ENCODE results near the gene OLFML3. TPM values are rescaled to one million over a fixed set of nuclear protein-coding genes. Genes with fewer than 3 reads are reported as not detected.
"Not testable (repeated sequence)": the region's sequence is repeated elsewhere in the genome, so short reads cannot be mapped to it uniquely, and the experiment has no call there.

The OLFML3 gene
- total RNA-seq, 2 donors from 2014 or later: 1.0 to 1.2 TPM

GRCh38 chr1:113987259-113987658 lies 8.0 kb downstream of the OLFML3 start:
- H3K27me3 Mint-ChIP-seq: no peaks in the 10 kb centered on the region
- H3K27ac Mint-ChIP-seq: no peak overlapping the region
- H3K4me1 Mint-ChIP-seq: peaks cover 4% of the 10 kb centered on the region
- H3K4me3 Mint-ChIP-seq: no peak overlapping the region
- ATAC-seq: no peak
- no peaks in the 10 kb centered on the region for H3K9me3 ChIP-seq (ENCODE audit: control insufficient read depth, low read length, poor library complexity, severe bottlenecking)
- DNase-seq: no peak
- H3K36me3 Mint-ChIP-seq (ENCODE audit: low read depth): peaks cover 3% of the 10 kb centered on the region

DNA sequence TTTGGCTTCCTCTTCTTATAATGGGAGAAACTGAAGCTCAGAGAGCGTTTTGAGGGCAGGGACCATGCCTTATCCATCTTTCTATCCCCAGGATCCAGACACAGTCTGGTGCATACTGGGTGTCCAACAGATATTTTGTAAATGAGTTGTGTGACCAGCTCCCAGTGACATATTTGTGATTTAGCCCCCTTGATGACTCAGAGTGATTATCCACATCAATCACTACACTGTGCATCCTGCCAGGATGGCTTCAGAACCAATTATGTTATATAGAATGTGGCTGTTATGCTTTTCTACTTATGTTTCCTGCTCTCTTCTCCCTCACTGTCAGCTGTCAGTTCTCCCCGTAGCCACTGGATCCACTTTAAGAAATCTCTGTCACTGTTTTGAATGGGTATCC lies 11.3 kb downstream of the OLFML3 start:
- no peak overlapping the region for H3K27ac Mint-ChIP-seq

DNA sequence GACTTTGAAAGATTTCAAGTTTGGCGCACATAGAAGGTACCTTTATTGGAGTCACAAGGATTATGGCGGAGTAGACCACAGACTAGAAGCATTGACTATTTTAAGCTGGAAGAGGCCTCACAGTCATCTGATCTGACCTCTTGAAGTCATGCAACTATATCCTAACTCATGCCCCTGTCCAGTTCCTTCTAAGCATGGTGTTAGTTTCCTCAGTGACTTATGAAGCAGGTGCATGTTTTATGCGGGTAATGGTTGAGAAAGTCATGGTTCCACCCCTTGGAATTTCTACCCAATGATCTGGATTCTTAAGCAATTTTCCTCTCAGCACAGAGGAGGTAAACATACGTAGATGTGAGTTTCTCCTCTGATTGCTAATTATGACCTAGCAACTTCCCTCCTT lies 11.7 kb downstream of the OLFML3 start:
- no peaks in the 10 kb centered on the region for H3K9me3 ChIP-seq (ENCODE audit: control insufficient read depth, low read length, poor library complexity, severe bottlenecking)
- Mint-ChIP-seq H3K36me3 (ENCODE audit: low read depth) (peaks cover 4% of the 10 kb centered on the region), H3K4me3 (no peak overlapping the region), H3K4me1 (no peaks in the 10 kb centered on the region), H3K27me3 (no peaks in the 10 kb centered on the region), H3K27ac (no peak overlapping the region)
- no peak for DNase-seq
- no peak for ATAC-seq

More for the DNA sequence above, 11.3 kb downstream of the OLFML3 start:
- Mint-ChIP-seq H3K4me3 (no peak overlapping the region), H3K4me1 (no peaks in the 10 kb centered on the region), H3K27me3 (no peaks in the 10 kb centered on the region), H3K36me3 (ENCODE audit: low read depth) (peaks cover 4% of the 10 kb centered on the region)
- DNase-seq (no peak), ATAC-seq (no peak)
- no peaks in the 10 kb centered on the region for H3K9me3 ChIP-seq (ENCODE audit: control insufficient read depth, low read length, poor library complexity, severe bottlenecking)

GRCh38 chr1:113991467-113991997 lies 12.3 kb downstream of the OLFML3 start:
- Mint-ChIP-seq H3K4me1 (no peaks in the 10 kb centered on the region), H3K4me3 (no peak overlapping the region), H3K27me3 (no peaks in the 10 kb centered on the region), H3K27ac (no peak overlapping the region), H3K36me3 (ENCODE audit: low read depth) (peaks cover 4% of the 10 kb centered on the region)
- DNase-seq (no peak), ATAC-seq (no peak)
- H3K9me3 ChIP-seq (ENCODE audit: control insufficient read depth, low read length, poor library complexity, severe bottlenecking): no peaks in the 10 kb centered on the region

DNA sequence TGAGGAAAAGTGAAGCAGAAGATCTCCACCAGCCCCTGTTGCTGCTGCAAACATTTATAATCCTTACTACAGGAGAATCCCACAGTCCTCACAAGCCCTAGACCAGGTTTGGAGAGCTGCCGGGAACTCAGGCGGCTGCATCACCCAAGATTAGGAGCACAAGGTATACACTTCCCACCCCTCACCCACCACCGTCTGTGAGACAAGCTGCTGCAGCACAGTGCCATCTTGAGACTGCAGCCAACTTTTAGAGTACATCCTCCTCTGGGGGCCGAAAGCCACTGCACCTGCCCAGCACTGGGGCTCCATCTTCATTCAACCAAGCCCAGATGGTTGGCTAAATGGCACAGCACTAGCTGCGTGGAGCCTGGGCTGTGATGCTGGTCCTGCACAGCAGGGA lies 13.8 kb downstream of the OLFML3 start:
- Mint-ChIP-seq H3K36me3 (ENCODE audit: low read depth) (peaks cover 2% of the 10 kb centered on the region), H3K4me1 (no peaks in the 10 kb centered on the region), H3K4me3 (no peak overlapping the region), H3K27me3 (no peaks in the 10 kb centered on the region), H3K27ac (no peak overlapping the region)
- no peaks in the 10 kb centered on the region for H3K9me3 ChIP-seq (ENCODE audit: control insufficient read depth, low read length, poor library complexity, severe bottlenecking)
- ATAC-seq: no peak
- DNase-seq: no peak

GRCh38 chr1:113993766-113994165 lies 14.5 kb downstream of the OLFML3 start:
- H3K27me3 Mint-ChIP-seq: peaks cover 4% of the 10 kb centered on the region
- H3K4me3 Mint-ChIP-seq: no peak overlapping the region
- no peaks in the 10 kb centered on the region for H3K9me3 ChIP-seq (ENCODE audit: control insufficient read depth, low read length, poor library complexity, severe bottlenecking)
- DNase-seq (no peak), ATAC-seq (no peak)
- peaks cover 2% of the 10 kb centered on the region for H3K36me3 Mint-ChIP-seq (ENCODE audit: low read depth)
- no peak overlapping the region for H3K27ac Mint-ChIP-seq
- H3K4me1 Mint-ChIP-seq: peaks cover 6% of the 10 kb centered on the region

DNA sequence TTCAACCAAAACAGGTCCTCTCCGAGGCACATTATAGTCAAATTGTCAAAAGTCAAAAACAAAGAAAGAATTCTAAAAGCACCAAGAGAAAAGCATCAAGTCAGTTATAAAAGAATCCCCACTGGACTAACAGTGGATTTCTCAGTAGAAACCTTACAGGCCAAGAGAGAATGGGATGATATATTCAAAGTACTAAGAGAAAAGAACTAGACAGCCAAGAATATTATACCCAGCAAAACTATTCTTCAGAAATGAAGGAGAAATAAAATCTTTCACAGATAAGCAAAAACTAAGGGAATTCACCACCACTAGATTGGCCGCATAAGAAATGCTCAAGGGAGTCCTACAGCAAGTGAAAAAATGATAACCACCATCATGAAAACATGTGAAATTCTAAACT lies 16.1 kb downstream of the OLFML3 start:
- H3K36me3 Mint-ChIP-seq (ENCODE audit: low read depth): peaks cover 2% of the 10 kb centered on the region
- no peak for ATAC-seq
- no peak overlapping the region for H3K27ac Mint-ChIP-seq
- H3K4me3 Mint-ChIP-seq: no peak overlapping the region
- no peaks in the 10 kb centered on the region for H3K9me3 ChIP-seq (ENCODE audit: control insufficient read depth, low read length, poor library complexity, severe bottlenecking)
- DNase-seq: no peak
- peaks cover 6% of the 10 kb centered on the region for H3K4me1 Mint-ChIP-seq
- peaks cover 10% of the 10 kb centered on the region for H3K27me3 Mint-ChIP-seq

DNA sequence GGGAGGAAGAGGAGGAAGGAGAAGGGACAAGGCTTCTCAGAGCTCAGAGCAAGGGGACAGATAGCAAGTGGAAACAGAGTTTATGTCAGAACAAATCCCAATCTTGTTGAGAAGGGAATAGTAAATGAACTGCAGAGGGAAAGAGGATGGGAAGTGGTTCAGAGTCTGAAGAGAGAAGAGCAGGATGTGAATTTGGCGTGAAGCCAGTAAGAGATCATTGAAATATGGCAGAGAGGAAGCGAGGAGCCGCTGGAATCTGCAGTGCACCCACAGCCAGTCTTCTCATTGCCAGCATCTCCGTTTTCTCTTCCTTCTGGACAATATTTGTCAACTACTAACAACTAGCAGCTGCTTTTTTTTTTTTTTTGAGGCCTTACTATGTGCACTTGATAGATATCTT lies 19.1 kb downstream of the OLFML3 start:
- H3K27me3 Mint-ChIP-seq: peaks cover 21% of the 10 kb centered on the region
- peaks cover 6% of the 10 kb centered on the region for H3K4me1 Mint-ChIP-seq
- H3K4me3 Mint-ChIP-seq: no peak overlapping the region
- ATAC-seq: no peak
- H3K27ac Mint-ChIP-seq: no peak overlapping the region
- H3K9me3 ChIP-seq (ENCODE audit: control insufficient read depth, low read length, poor library complexity, severe bottlenecking): no peaks in the 10 kb centered on the region
- no peak for DNase-seq
- peaks cover 2% of the 10 kb centered on the region for H3K36me3 Mint-ChIP-seq (ENCODE audit: low read depth)

GRCh38 chr1:113999233-113999632 lies 20.0 kb downstream of the OLFML3 start:
- peaks cover 2% of the 10 kb centered on the region for H3K36me3 Mint-ChIP-seq (ENCODE audit: low read depth)
- peaks cover 6% of the 10 kb centered on the region for H3K4me1 Mint-ChIP-seq
- peaks cover 30% of the 10 kb centered on the region for H3K27me3 Mint-ChIP-seq
- no peak overlapping the region for H3K27ac Mint-ChIP-seq
- no peak for DNase-seq
- no peak overlapping the region for H3K4me3 Mint-ChIP-seq
- H3K9me3 ChIP-seq (ENCODE audit: control insufficient read depth, low read length, poor library complexity, severe bottlenecking): no peaks in the 10 kb centered on the region
- no peak for ATAC-seq

DNA sequence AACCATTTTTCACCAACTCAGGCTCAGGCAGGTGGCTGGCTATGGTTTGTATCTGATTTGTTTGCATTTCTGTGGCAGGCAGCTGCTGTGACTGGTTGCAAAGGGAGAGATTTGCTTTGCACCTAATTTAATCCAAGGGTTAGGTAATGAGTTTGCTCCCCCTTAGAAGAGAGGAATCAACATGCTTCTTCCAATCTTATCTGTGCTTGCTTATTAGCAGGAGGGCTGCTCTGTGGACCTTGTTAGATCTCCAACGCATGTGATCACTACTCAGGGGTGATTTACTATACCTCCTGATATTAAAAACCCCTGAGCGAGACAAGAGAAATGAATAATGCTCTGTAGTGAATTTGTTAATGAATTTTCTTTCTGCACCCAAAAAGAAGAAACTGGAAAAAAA lies 20.5 kb downstream of the OLFML3 start:
- Mint-ChIP-seq H3K27me3 (peaks cover 33% of the 10 kb centered on the region), H3K4me1 (peaks cover 6% of the 10 kb centered on the region), H3K27ac (no peak overlapping the region), H3K4me3 (no peak overlapping the region), H3K36me3 (ENCODE audit: low read depth) (peaks cover 2% of the 10 kb centered on the region)
- DNase-seq: no peak
- ATAC-seq: no peak
- H3K9me3 ChIP-seq (ENCODE audit: control insufficient read depth, low read length, poor library complexity, severe bottlenecking): no peaks in the 10 kb centered on the region

- no peak overlapping the region for H3K4me3 Mint-ChIP-seq
- DNase-seq: no peak
- H3K27me3 Mint-ChIP-seq: peaks cover 33% of the 10 kb centered on the region
Observed at GRCh38 chr1:114000406-114000805, 21.1 kb downstream of the OLFML3 start.

GRCh38 chr1:114002492-114003239 lies 23.4 kb downstream of the OLFML3 start:
- Mint-ChIP-seq H3K27ac (no peak overlapping the region), H3K4me3 (no peak overlapping the region), H3K4me1 (peaks cover 6% of the 10 kb centered on the region), H3K36me3 (ENCODE audit: low read depth) (no peaks in the 10 kb centered on the region), H3K27me3 (peaks cover 33% of the 10 kb centered on the region)
- ATAC-seq (no peak), DNase-seq (no peak)
- H3K9me3 ChIP-seq (ENCODE audit: control insufficient read depth, low read length, poor library complexity, severe bottlenecking): no peaks in the 10 kb centered on the region

More at GRCh38 chr1:114000406-114000805, 21.1 kb downstream of the OLFML3 start:
- ATAC-seq: no peak
- Mint-ChIP-seq H3K27ac (no peak overlapping the region), H3K4me1 (peaks cover 6% of the 10 kb centered on the region), H3K36me3 (ENCODE audit: low read depth) (peaks cover 2% of the 10 kb centered on the region)
- H3K9me3 ChIP-seq (ENCODE audit: control insufficient read depth, low read length, poor library complexity, severe bottlenecking): no peaks in the 10 kb centered on the region

GRCh38 chr1:114003431-114003830 lies 24.2 kb downstream of the OLFML3 start:
- Mint-ChIP-seq H3K27ac (peak overlapping the region; percentile 8), H3K27me3 (peaks cover 33% of the 10 kb centered on the region), H3K36me3 (ENCODE audit: low read depth) (no peaks in the 10 kb centered on the region), H3K4me3 (no peak overlapping the region), H3K4me1 (peaks cover 3% of the 10 kb centered on the region)
- H3K9me3 ChIP-seq (ENCODE audit: control insufficient read depth, low read length, poor library complexity, severe bottlenecking): no peaks in the 10 kb centered on the region
- ATAC-seq (no peak), DNase-seq (no peak)

GRCh38 chr1:114006825-114007224 lies 27.6 kb downstream of the OLFML3 start:
- H3K36me3 Mint-ChIP-seq (ENCODE audit: low read depth); ATAC-seq; H3K27ac Mint-ChIP-seq; H3K4me3 Mint-ChIP-seq; H3K9me3 ChIP-seq (ENCODE audit: control insufficient read depth, low read length, poor library complexity, severe bottlenecking); H3K4me1 Mint-ChIP-seq; DNase-seq: not testable (repeated sequence)
- H3K27me3 Mint-ChIP-seq: peaks cover 28% of the 10 kb centered on the region
